HTR-8/SVneo (cell line): ENCODE results near the gene SLC47A2.
A peak's percentile ranks its signal among the peaks of the same experiment; 100 is the strongest.

ENCODE experiments used
- DNase-seq: peaks from one replicate; pipeline ENCODE4 v3.0.0; 2011; ENCODE audit warnings: low spot score, mixed read lengths; ENCODE audit not compliant: insufficient read length
- FAIRE-seq: peaks from 2 replicates; lab custom pipeline; 2011; peaks lifted over from hg19 to GRCh38; lab: Jason Lieb, UNC

The SLC47A2 gene

GRCh38 chr17:19747829-19748806, 31.7 kb upstream of the SLC47A2 start, which contains the start of gene ALDH3A1:
Gene ALDH3A1 (minus strand): TSS chr17:19748298. CDS start chr17:19745129, 3,169 bp downstream.
- no peak for FAIRE-seq
- DNase-seq = no peak

GRCh38 chr17:19747159-19747719, 30.9 kb upstream of the SLC47A2 start:
- peak; percentile 31 for FAIRE-seq

GRCh38 chr17:19746517-19746916, 30.1 kb upstream of the SLC47A2 start:
- no peak for DNase-seq
- peak; percentile 95 for FAIRE-seq

More at GRCh38 chr17:19747159-19747719, 30.9 kb upstream of the SLC47A2 start:
- no peak for DNase-seq

GRCh38 chr17:19744922-19745757, 28.8 kb upstream of the SLC47A2 start:
- FAIRE-seq (no peak), DNase-seq (no peak)

GRCh38 chr17:19744492-19744891, 28.1 kb upstream of the SLC47A2 start:
- FAIRE-seq (no peak), DNase-seq (no peak)

GRCh38 chr17:19743101-19744100, 27.0 kb upstream of the SLC47A2 start:
- DNase-seq (no peak), FAIRE-seq (no peak)

- FAIRE-seq = no peak
Observed at GRCh38 chr17:19742495-19742894, 26.1 kb upstream of the SLC47A2 start.

GRCh38 chr17:19741832-19742457, 25.6 kb upstream of the SLC47A2 start:
- no peak for DNase-seq
- peak; percentile 62 for FAIRE-seq

More at GRCh38 chr17:19742495-19742894, 26.1 kb upstream of the SLC47A2 start:
- no peak for DNase-seq

- DNase-seq (no peak), FAIRE-seq (no peak)
Observed at GRCh38 chr17:19740933-19741332, 24.5 kb upstream of the SLC47A2 start.

- FAIRE-seq = no peak
- DNase-seq = no peak
Observed at GRCh38 chr17:19739241-19740201, 23.1 kb upstream of the SLC47A2 start.

- no peak for FAIRE-seq
- no peak for DNase-seq
Observed at GRCh38 chr17:19738757-19739156, 22.4 kb upstream of the SLC47A2 start.

- FAIRE-seq = no peak
- no peak for DNase-seq
Observed at GRCh38 chr17:19738073-19738449, 21.7 kb upstream of the SLC47A2 start.

GRCh38 chr17:19737305-19738072, 21.1 kb upstream of the SLC47A2 start:
- no peak for FAIRE-seq
- no peak for DNase-seq

GRCh38 chr17:19736071-19736470, 19.7 kb upstream of the SLC47A2 start:
- no peak for DNase-seq
- no peak for FAIRE-seq

GRCh38 chr17:19733953-19734526, 17.7 kb upstream of the SLC47A2 start:
- FAIRE-seq (no peak), DNase-seq (no peak)

- DNase-seq (no peak), FAIRE-seq (no peak)
Observed at GRCh38 chr17:19731626-19732025, 15.2 kb upstream of the SLC47A2 start.

GRCh38 chr17:19730843-19731242, 14.5 kb upstream of the SLC47A2 start:
- FAIRE-seq = no peak

More at GRCh38 chr17:19730843-19731242, 14.5 kb upstream of the SLC47A2 start:
- DNase-seq = no peak
